Kidney (tissue), 14 donors: ENCODE data around the gene SLC6A2. TPM values are rescaled to one million over a fixed set of nuclear protein-coding genes. Genes with fewer than 3 reads are reported as not detected.

ENCODE experiments used
- DNase-seq, 5 donors: peaks; one replicate each; pipeline ENCODE4 v3.0.0-alpha.2; 2013 to 2020
- FAIRE-seq: peaks from 2 replicates; lab custom pipeline; 2012; peaks lifted over from hg19 to GRCh38; lab: Jason Lieb, UNC
- H3K27ac ChIP-seq, 2 donors: one replicate each; pipeline ENCODE4 v1.7.0; 2013; ENCODE audit warnings: low read depth in 2 of 2, low read length in 2 of 2, inconsistent platforms in 1 of 2
- H3K27me3 ChIP-seq: one replicate; pipeline ENCODE4 v1.7.1; 2013; ENCODE audit warnings: low read length, inconsistent platforms; ENCODE audit not compliant: control insufficient read depth, insufficient read depth
- H3K36me3 ChIP-seq, 3 donors: one replicate each; pipeline versions ENCODE4 v1.7.0 to v1.7.1; 2013; ENCODE audit warnings: low read length in 3 of 3, control low read depth in 1 of 3, inconsistent platforms in 1 of 3; ENCODE audit not compliant: insufficient read depth in 3 of 3, control insufficient read depth in 2 of 3
- H3K4me1 ChIP-seq, 3 donors: one replicate each; pipeline versions ENCODE4 v1.7.0 to v1.7.1; 2013; ENCODE audit warnings: low read length in 3 of 3, inconsistent platforms in 1 of 3, low read depth in 1 of 3; ENCODE audit not compliant: control insufficient read depth in 2 of 3, insufficient read depth in 2 of 3
- H3K4me3 ChIP-seq, 3 donors: one replicate each; pipeline versions ENCODE4 v1.7.0 to v1.8.1; 2013; ENCODE audit warnings: low read length in 3 of 3, control low read depth in 1 of 3, inconsistent platforms in 1 of 3
- H3K9ac ChIP-seq, 3 donors: one replicate each; pipeline versions ENCODE4 v1.7.0 to v1.7.1; 2013; ENCODE audit warnings: low read length in 3 of 3, control low read depth in 1 of 3, inconsistent platforms in 1 of 3
- H3K9me3 ChIP-seq, 3 donors: one replicate each; pipeline versions ENCODE4 v1.7.0 to v1.7.1; 2013; ENCODE audit warnings: low read length in 3 of 3, control low read depth in 1 of 3, inconsistent platforms in 1 of 3; ENCODE audit not compliant: control insufficient read depth in 2 of 3, insufficient read depth in 1 of 3
- CTCF ChIP-seq: IDR thresholded peaks from 3 replicates; pipeline ENCODE4 v1.5.1; 2012; ENCODE audit warnings: mild to moderate bottlenecking, moderate library complexity, borderline replicate concordance; ENCODE audit not compliant: insufficient read depth; ENCODE audit errors: extremely low read depth
- intact Hi-C: fragments of 100-400 bp; cut with DNase I; formaldehyde crosslinking; loops from one replicate; pipeline ENCODE4 v1.11.1; 2022
- polyA plus RNA-seq: library from polyadenylated mRNA; stranded (reverse); fragments of 350-450 nt; fragmentation: Illumina TruSeq; extraction: RNeasy Lipid Tissue Mini Kit (QIAGEN cat#74804); gene quantifications from one replicate; pipeline ENCODE4 v1.2.3, GENCODE V29; 2014; ENCODE audit warnings: low read depth, low replicate concordance; ENCODE audit not compliant: insufficient read depth
- total RNA-seq: library from RNA; stranded (reverse); fragmentation: NEBNext Ultra II Directional; extraction: Animal tissue kit (Norgen Biotek cat#: 25700); gene quantifications from one replicate; pipeline ENCODE4 v1.2.1, GENCODE V29; 2021
- donor health status: control.
- donor health status: control.
- donor health status: control.
- donor health status: control.
- donor health status: control.
- donor health status: DM: yes; HTN: yes; CAD: no.
- donor health status: Normal renal cell carcinoma (clear cell type).

The SLC6A2 gene
- total and polyA plus RNA-seq, 2 donors from 2014 or later: 0.09 to 0.73 TPM

DNA sequence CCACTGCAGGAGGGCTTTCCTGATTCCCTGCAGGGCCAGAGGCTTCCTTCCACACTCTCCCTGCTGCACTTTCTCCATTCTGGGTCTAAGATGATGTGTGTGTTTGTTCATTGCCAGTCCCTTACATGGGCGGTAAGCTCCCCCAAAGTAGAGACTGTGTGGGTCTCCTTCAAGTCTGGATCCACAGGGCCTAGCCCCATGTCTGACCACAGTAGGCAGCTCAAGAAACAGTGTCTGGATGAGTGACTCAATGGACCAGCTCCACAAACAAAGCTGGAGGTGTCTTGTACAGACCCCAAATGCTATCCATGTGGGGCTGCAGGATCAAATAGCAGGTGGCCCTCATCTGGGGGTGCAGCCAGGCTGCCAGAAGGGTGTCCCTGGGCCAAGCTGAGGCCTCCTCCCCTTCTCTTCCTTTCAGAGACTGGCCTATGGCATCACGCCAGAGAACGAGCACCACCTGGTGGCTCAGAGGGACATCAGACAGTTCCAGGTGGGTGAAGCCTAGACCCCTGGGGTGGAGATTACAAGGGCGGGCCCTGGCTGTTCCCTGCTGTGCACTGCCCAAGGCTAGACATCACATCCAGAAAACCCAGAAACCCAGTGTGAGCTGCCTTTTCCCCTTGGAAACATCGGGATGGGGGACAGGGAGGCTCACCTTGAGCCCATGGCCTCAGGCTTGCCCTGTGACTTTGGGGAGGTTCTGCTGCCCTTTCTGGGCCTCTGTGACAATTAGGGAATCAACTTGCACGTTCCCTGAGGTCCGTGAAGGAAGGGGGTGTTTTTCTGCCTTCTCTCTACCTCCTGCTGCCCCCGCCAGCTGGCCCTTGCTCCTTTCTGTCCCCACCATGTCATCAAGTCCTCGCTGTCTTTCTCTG lies 45.9 kb downstream of the SLC6A2 start:
- FAIRE-seq: no peak
- Histone ChIP-seq H3K4me3 (no peak overlapping the region), H3K36me3 (no peaks in the 10 kb centered on the region), H3K9ac (no peak overlapping the region), H3K9me3 (no peaks in the 10 kb centered on the region), H3K27me3 (no peaks in the 10 kb centered on the region), H3K27ac (no peak overlapping the region), H3K4me1 (no peaks in the 10 kb centered on the region)
- peak; percentile 44 for TF ChIP-seq CTCF
- intact Hi-C loops: loop anchor here (10.0 kb wide), 1 partner anchor 157 kb away; no protein-coding TSS in a partner anchor
- DNase-seq: peak; percentile 55 to 77 (median 65)

DNA sequence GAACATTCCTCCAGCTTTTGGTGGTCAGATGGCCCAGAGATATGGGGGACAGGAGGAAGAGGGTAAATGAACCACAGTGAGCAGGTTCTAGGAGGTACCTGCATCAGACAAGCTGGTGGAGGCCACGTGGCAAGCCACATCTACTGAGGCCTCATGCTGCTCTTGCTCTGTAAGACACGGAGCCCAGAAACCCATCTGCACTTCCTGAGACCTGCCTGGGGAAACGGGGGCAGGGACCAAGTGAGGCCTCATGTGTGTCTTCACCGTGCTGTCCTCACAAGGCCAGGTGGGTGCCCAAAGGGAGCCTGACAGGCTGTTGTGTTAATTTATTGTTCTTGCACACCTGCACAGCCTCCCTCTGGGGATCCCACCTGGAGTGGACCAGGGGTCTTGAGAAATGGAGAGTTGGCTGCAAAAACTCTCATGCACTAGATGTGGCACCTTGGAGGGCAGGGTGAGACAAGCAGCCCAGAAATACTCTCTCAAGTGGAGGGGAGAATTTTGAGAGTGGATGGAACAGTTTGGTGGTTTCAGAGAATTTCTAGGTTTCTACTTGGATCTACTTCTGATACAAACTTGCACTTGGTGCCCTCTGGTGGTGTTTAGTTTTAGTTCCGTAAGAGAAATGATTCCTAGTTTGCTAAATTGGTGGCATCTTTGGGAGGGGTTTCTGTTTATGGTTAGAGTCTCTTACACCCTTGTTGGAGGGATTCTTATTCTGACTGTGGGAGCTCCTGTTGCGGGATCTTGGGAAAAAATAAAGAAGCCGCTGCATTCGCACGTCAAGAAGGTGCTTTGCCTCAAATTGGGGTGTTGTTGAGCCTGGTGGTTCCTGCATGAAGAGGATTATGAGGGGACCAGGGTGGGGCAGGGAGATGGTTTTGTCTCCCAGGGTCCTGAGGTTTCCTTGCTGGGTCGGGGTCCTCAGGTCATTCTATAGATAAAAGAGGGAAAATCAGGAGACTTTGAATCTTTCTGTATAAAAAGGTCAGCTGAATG lies 47.5 kb downstream of the SLC6A2 start:
- FAIRE-seq (no peak), DNase-seq (peak in 2 of 5 donors; percentile 58 to 80)
- intact Hi-C loops: loop anchor here (10.0 kb wide), 1 partner anchor 159 kb away; no protein-coding TSS in a partner anchor
- H3K4me1 ChIP-seq: no peaks in the 10 kb centered on the region
- TF ChIP-seq CTCF: peak; percentile 44
- H3K36me3 ChIP-seq: no peaks in the 10 kb centered on the region
- H3K27ac ChIP-seq: no peak overlapping the region
- H3K27me3 ChIP-seq: no peaks in the 10 kb centered on the region
- no peak overlapping the region for H3K9ac ChIP-seq
- no peaks in the 10 kb centered on the region for H3K9me3 ChIP-seq
- no peak overlapping the region for H3K4me3 ChIP-seq

DNA sequence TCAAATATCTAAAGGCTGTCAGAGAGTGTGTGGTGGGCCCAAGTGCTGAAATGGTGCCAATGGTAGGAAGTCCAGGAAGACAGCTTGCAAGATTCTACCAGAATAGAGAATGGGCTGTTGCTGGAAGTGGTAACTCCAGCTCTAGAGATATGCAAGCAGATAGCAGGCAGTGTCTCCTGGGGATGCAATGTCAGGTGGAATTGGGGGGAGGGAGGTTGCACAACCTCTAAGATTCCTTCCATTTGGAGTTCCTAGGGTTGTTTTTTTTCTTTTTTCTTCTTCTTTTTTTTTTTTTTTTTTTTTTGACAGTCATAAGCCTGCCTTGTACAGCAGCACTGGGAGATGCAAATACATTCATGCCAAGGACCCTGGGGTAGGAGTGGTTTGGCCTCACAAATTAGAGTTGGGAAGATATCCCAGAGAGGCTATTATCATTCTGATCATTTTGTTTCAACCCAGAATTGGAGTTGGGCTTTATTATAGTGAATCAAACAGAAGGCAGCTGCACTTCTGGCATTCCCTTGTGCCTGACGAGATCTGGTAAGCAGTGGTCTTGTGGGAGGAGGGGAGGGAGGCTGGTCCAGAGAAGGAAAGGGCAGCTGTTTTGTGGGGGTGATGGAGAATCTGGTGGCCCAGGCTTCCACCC lies 51.1 kb downstream of the SLC6A2 start:
- intact Hi-C loops: loop anchor here (10.0 kb wide), 1 partner anchor 162 kb away; no protein-coding TSS in a partner anchor
- Histone ChIP-seq H3K27ac (no peak overlapping the region), H3K36me3 (no peaks in the 10 kb centered on the region), H3K4me1 (no peaks in the 10 kb centered on the region), H3K4me3 (no peak overlapping the region), H3K27me3 (no peaks in the 10 kb centered on the region), H3K9me3 (no peaks in the 10 kb centered on the region), H3K9ac (no peak overlapping the region)
- no peak for TF ChIP-seq CTCF
- DNase-seq (no peak), FAIRE-seq (no peak)
